GM19328 (cell line): Measurements from ENCODE around the gene IQSEC1.

Source experiments
- ATAC-seq: cut with Tn5 transposase; IDR thresholded peaks from one replicate; pipeline ENCODE4 v1.9.1; 2021; ENCODE audit warnings: mild to moderate bottlenecking, moderate library complexity; ENCODE audit not compliant: unreplicated experiment

IQSEC1 gene

GRCh38 chr3:12852201-12852600 is 221.0 kb downstream of the IQSEC1 start:
- no peak for ATAC-seq
